Vagina (tissue), 2 donors: ENCODE data around the gene SOCS4.

ENCODE experiments used
- CTCF ChIP-seq, 3 experiments: fragments of 450-650 bp in 2 of 3; fragments of 200-600 bp in 1 of 3; sonication (generic) in 1 of 3; IDR thresholded peaks; one replicate each; pipeline ENCODE4 v1.5.1; 2017 to 2019; ENCODE audit warnings: antibody characterized with exemption in 3 of 3, mild to moderate bottlenecking in 2 of 3, moderate library complexity in 2 of 3
- POLR2AphosphoS5 ChIP-seq, 2 donors: sonication (generic); formaldehyde crosslinking; IDR thresholded peaks; one replicate each; pipeline ENCODE4 v1.9.0; 2017; ENCODE audit warnings: antibody characterized with exemption in 2 of 2, mild to moderate bottlenecking in 2 of 2, low read depth in 1 of 2; ENCODE audit not compliant: insufficient read depth in 1 of 2

- TF ChIP-seq CTCF (IDR thresholded peaks at IDR 0.05) (no peak), POLR2AphosphoS5 (IDR thresholded peaks at IDR 0.05; ENCODE audit: insufficient read depth in 1 of 2, low read depth in 1 of 2) (no peak)
Measured at GRCh38 chr14:55086938-55087337, 59.9 kb downstream of the SOCS4 start.
